ENCODE data around the gene ATL1.

GRCh38 chr14:50510157-50510556 lies 49.8 kb upstream of the ATL1 start:
- TF ChIP-seq, protein P1, sequence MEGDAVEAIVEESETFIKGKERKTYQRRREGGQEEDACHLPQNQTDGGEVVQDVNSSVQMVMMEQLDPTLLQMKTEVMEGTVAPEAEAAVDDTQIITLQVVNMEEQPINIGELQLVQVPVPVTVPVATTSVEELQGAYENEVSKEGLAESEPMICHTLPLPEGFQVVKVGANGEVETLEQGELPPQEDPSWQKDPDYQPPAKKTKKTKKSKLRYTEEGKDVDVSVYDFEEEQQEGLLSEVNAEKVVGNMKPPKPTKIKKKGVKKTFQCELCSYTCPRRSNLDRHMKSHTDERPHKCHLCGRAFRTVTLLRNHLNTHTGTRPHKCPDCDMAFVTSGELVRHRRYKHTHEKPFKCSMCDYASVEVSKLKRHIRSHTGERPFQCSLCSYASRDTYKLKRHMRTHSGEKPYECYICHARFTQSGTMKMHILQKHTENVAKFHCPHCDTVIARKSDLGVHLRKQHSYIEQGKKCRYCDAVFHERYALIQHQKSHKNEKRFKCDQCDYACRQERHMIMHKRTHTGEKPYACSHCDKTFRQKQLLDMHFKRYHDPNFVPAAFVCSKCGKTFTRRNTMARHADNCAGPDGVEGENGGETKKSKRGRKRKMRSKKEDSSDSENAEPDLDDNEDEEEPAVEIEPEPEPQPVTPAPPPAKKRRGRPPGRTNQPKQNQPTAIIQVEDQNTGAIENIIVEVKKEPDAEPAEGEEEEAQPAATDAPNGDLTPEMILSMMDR (IDR thresholded peaks at IDR 0.05): no peak
- TF ChIP-seq POLR2A (IDR thresholded peaks at IDR 0.05): no peak

All from uterus (tissue), 2 donors.